Measurements from ENCODE around the gene CAMK2A. TPM values are rescaled to one million over a fixed set of nuclear protein-coding genes. Genes with fewer than 3 reads are reported as not detected.

CAMK2A gene
- total RNA-seq, 1 experiment from 2014 or later: not detected

GRCh38 chr5:150227606-150228273 lies 61.8 kb downstream of the CAMK2A start:
- Mint-ChIP-seq H3K4me3 (ENCODE audit: low read depth, unreplicated experiment) (no peak overlapping the region), H3K36me3 (ENCODE audit: insufficient read depth, unreplicated experiment) (no peaks in the 10 kb centered on the region), H3K9me3 (ENCODE audit: low read depth, unreplicated experiment) (no peaks in the 10 kb centered on the region), H3K27ac (ENCODE audit: unreplicated experiment) (no peak overlapping the region), H3K4me1 (ENCODE audit: low read depth, unreplicated experiment) (no peaks in the 10 kb centered on the region), H3K27me3 (ENCODE audit: unreplicated experiment) (peaks cover 27% of the 10 kb centered on the region)
- TF ChIP-seq CTCF (IDR thresholded peaks at IDR 0.05; ENCODE audit: unreplicated experiment): no peak
- CTCF ChIA-PET: no interaction called here
- BruUV-seq (replicated peaks): no TSS peak
- DNase-seq: no peak
- intact Hi-C loops (cut with micrococcal nuclease; ENCODE audit: unreplicated experiment): no loop called here

GRCh38 chr5:150227036-150227435 lies 62.5 kb downstream of the CAMK2A start:
- no peak overlapping the region for H3K27ac Mint-ChIP-seq (ENCODE audit: unreplicated experiment)
- peaks cover 34% of the 10 kb centered on the region for H3K27me3 Mint-ChIP-seq (ENCODE audit: unreplicated experiment)
- no peaks in the 10 kb centered on the region for H3K9me3 Mint-ChIP-seq (ENCODE audit: low read depth, unreplicated experiment)
- H3K4me1 Mint-ChIP-seq (ENCODE audit: low read depth, unreplicated experiment): no peaks in the 10 kb centered on the region
- no peak overlapping the region for H3K4me3 Mint-ChIP-seq (ENCODE audit: low read depth, unreplicated experiment)
- H3K36me3 Mint-ChIP-seq (ENCODE audit: insufficient read depth, unreplicated experiment): no peaks in the 10 kb centered on the region
- CTCF ChIA-PET: interaction anchor here (0.6 to 0.7 kb wide), 2 partner anchors 40 to 65 kb away, joined by 4 read pairs; no protein-coding TSS in a partner anchor
- TF ChIP-seq CTCF (IDR thresholded peaks at IDR 0.05; ENCODE audit: unreplicated experiment): no peak
- no TSS peak for BruUV-seq (replicated peaks)
- intact Hi-C loops (cut with micrococcal nuclease; ENCODE audit: unreplicated experiment): no loop called here
- no peak for DNase-seq

GRCh38 chr5:150224483-150225027 lies 65.0 kb downstream of the CAMK2A start:
- intact Hi-C loops (cut with micrococcal nuclease; ENCODE audit: unreplicated experiment): no loop called here
- Mint-ChIP-seq H3K4me3 (ENCODE audit: low read depth, unreplicated experiment) (no peak overlapping the region), H3K4me1 (ENCODE audit: low read depth, unreplicated experiment) (no peaks in the 10 kb centered on the region), H3K36me3 (ENCODE audit: insufficient read depth, unreplicated experiment) (no peaks in the 10 kb centered on the region), H3K27ac (ENCODE audit: unreplicated experiment) (no peak overlapping the region), H3K27me3 (ENCODE audit: unreplicated experiment) (peaks cover 50% of the 10 kb centered on the region), H3K9me3 (ENCODE audit: low read depth, unreplicated experiment) (no peaks in the 10 kb centered on the region)
- no peak for DNase-seq
- CTCF ChIA-PET: interaction anchor here (0.7 to 1.0 kb wide), 3 partner anchors 23 to 63 kb away, joined by 3 to 4 read pairs (median 3); no protein-coding TSS in a partner anchor
- TF ChIP-seq CTCF (IDR thresholded peaks at IDR 0.05; ENCODE audit: unreplicated experiment): no peak
- no TSS peak for BruUV-seq (replicated peaks)

GRCh38 chr5:150223474-150223873 lies 66.1 kb downstream of the CAMK2A start:
- no peaks in the 10 kb centered on the region for H3K4me1 Mint-ChIP-seq (ENCODE audit: low read depth, unreplicated experiment)
- no peak for TF ChIP-seq CTCF (IDR thresholded peaks at IDR 0.05; ENCODE audit: unreplicated experiment)
- no peaks in the 10 kb centered on the region for H3K9me3 Mint-ChIP-seq (ENCODE audit: low read depth, unreplicated experiment)
- DNase-seq: no peak
- no peaks in the 10 kb centered on the region for H3K36me3 Mint-ChIP-seq (ENCODE audit: insufficient read depth, unreplicated experiment)
- intact Hi-C loops (cut with micrococcal nuclease; ENCODE audit: unreplicated experiment): no loop called here
- no peak overlapping the region for H3K4me3 Mint-ChIP-seq (ENCODE audit: low read depth, unreplicated experiment)
- BruUV-seq (replicated peaks): no TSS peak
- H3K27ac Mint-ChIP-seq (ENCODE audit: unreplicated experiment): no peak overlapping the region
- CTCF ChIA-PET: interaction anchor here (1.1 kb wide), 1 partner anchor 9 kb away, joined by 3 read pairs; no protein-coding TSS in a partner anchor
- H3K27me3 Mint-ChIP-seq (ENCODE audit: unreplicated experiment): peaks cover 42% of the 10 kb centered on the region
